ENCODE data around the gene CHRNB1.

The CHRNB1 gene

DNA sequence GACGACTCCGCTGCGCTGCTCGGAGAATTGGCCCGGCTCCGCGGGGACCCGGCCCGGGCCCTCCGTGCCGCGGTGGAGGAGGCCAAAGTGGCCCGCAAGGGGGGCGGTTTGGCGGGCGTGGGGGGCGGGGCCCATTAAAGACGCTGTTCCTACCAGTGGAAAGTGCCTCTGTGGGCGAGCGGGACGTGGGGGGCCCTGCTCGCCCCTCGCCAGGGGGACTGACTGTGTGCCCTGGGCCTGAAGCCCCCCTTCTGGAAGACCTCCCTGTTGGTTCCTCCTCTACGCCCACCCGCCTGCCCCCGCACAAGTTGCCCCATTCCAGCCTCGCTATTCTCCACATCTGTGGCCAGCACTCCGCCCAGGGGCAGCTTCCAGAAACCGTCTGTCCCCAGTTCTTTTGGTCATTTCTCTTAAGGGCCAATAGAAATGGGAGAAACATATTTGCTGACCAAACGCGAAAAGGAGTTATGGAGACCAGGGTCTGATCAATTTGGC lies 7.4 kb upstream of the CHRNB1 start:
- TF ChIP-seq, protein P1, sequence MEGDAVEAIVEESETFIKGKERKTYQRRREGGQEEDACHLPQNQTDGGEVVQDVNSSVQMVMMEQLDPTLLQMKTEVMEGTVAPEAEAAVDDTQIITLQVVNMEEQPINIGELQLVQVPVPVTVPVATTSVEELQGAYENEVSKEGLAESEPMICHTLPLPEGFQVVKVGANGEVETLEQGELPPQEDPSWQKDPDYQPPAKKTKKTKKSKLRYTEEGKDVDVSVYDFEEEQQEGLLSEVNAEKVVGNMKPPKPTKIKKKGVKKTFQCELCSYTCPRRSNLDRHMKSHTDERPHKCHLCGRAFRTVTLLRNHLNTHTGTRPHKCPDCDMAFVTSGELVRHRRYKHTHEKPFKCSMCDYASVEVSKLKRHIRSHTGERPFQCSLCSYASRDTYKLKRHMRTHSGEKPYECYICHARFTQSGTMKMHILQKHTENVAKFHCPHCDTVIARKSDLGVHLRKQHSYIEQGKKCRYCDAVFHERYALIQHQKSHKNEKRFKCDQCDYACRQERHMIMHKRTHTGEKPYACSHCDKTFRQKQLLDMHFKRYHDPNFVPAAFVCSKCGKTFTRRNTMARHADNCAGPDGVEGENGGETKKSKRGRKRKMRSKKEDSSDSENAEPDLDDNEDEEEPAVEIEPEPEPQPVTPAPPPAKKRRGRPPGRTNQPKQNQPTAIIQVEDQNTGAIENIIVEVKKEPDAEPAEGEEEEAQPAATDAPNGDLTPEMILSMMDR (IDR thresholded peaks at IDR 0.05) = no peak
- Mint-ChIP-seq H3K4me3 (peak overlapping the region; percentile 86), H3K9me3 (no peaks in the 10 kb centered on the region), H3K36me3 (ENCODE audit: low read depth) (no peaks in the 10 kb centered on the region), H3K27me3 (ENCODE audit: low read depth, poor library complexity) (peaks cover 55% of the 10 kb centered on the region), H3K27ac (no peak overlapping the region), H3K4me1 (peaks cover 54% of the 10 kb centered on the region)
- DNase-seq = no peak

DNA sequence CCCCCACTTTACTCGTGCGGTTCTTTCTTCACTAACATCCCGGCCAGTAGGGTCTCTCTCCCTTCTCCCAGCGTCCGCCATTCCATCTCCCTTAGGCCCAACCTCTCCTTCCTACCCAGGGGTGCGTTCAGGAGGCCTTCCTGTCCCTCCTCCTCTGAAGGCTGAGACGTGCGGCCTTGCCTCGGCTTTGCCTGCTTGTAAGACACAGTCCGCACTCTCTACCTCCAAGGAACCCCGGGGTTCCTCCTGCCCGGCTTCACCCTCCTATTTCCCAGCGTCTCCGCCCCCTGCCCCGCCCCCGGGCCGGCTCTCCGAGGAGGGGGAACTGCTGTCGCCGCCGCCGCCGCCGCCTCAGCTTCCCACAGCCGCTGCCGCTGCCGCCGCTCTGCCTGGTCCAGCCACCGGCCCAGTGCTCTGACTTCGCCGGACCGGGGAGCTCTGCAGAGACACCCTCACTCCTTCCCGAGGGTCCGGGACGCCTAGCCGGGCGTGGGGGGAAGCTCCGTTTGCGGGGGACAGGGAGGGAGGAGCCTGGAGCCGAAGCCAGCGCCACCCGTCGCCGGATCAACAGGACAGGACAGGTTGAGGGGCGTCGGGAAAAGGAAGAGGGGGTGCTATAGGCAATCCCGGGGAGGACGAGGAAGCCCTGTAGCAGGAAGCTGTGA lies 6.8 kb upstream of the CHRNB1 start:
- no peak overlapping the region for H3K27ac Mint-ChIP-seq
- H3K9me3 Mint-ChIP-seq = no peaks in the 10 kb centered on the region
- H3K27me3 Mint-ChIP-seq (ENCODE audit: low read depth, poor library complexity) = peaks cover 59% of the 10 kb centered on the region
- H3K36me3 Mint-ChIP-seq (ENCODE audit: low read depth) = no peaks in the 10 kb centered on the region
- TF ChIP-seq, protein P1 (IDR thresholded peaks at IDR 0.05) = no peak
- peak; percentile 86 for DNase-seq
- H3K4me3 Mint-ChIP-seq = peak overlapping the region; percentile 82
- peaks cover 57% of the 10 kb centered on the region for H3K4me1 Mint-ChIP-seq

DNA sequence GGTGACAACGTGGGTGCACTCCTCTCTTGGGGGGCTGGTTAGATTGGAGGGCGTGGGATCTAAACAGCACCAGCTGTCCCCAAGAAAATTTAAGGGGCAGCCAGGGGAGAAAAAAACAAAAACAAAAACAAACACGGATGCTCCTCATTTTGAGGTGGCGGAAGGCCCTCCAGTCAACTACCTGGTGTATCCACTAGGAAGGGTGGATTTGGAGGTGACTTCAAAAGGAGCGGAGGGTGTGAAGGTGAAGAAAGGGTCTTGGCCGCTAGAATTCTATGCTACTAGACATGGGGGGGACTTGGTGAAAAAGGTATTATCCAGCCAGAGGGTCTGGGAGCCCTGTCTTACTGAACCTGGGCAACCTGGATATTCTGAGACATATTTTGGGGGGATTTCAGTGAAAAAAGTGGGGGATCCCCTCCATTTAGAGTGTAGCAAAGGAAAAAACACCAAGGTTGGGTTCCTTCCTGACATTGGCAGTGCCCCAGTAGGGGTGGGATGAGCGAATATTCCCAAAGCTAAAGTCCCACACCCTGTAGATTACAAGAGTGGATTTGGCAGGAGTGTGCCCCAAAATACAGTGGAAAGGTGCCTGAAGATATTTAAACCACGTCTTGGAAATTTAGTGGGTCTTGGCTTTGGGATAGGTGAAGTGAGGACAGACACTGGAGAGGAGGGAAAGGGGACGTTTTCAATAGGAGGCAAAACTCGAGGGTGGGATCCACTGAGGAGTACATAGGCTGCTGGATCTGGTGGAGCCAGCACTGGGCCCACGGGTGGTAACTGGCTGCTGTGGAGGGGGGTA lies 6.0 kb upstream of the CHRNB1 start:
- Mint-ChIP-seq H3K4me3 (peak overlapping the region; percentile 82), H3K27me3 (ENCODE audit: low read depth, poor library complexity) (peaks cover 67% of the 10 kb centered on the region), H3K27ac (no peak overlapping the region), H3K4me1 (peaks cover 58% of the 10 kb centered on the region), H3K36me3 (ENCODE audit: low read depth) (no peaks in the 10 kb centered on the region), H3K9me3 (no peaks in the 10 kb centered on the region)
- DNase-seq = no peak
- TF ChIP-seq, protein P1 (IDR thresholded peaks at IDR 0.05) = no peak

DNA sequence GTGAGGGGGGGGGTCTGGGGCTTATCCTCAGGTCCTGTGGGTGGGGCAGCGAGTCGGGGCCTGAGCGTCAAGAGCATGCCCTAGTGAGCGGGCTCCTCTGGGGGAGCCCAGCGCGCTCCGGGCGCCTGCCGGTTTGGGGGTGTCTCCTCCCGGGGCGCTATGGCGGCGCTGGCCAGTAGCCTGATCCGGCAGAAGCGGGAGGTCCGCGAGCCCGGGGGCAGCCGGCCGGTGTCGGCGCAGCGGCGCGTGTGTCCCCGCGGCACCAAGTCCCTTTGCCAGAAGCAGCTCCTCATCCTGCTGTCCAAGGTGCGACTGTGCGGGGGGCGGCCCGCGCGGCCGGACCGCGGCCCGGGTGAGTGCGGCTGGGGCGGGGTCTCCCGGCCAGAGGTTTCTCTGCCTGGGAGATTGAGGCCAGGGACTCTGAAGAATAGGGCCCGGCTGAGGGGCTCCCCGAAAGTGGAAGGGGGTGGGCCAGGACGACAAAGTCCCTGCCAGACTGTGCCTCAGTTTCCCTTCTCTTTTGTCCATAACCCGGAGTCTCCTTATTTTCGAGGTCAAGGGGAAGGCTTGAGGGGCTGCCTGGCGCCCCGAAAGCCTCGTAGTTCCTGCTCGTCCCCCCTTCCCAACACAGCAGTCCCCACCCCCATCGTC lies 5.3 kb upstream of the CHRNB1 start, which contains the start of gene FGF11:
Gene FGF11 (plus strand): TSS at position 51 of the 651 bp plus-strand sequence. CDS start 109 bp downstream, at position 160.
- Mint-ChIP-seq H3K4me1 (peaks cover 65% of the 10 kb centered on the region), H3K4me3 (peak within 1 kb of the TSS; percentile 95), H3K27ac (peak within 1 kb of the TSS; percentile 99), H3K9me3 (no peaks in the 10 kb centered on the region), H3K36me3 (ENCODE audit: low read depth) (no peaks in the 10 kb centered on the region), H3K27me3 (ENCODE audit: low read depth, poor library complexity) (peaks cover 66% of the 10 kb centered on the region)
- peak; percentile 46 for DNase-seq
- TF ChIP-seq, protein P1 (IDR thresholded peaks at IDR 0.05) = no peak

DNA sequence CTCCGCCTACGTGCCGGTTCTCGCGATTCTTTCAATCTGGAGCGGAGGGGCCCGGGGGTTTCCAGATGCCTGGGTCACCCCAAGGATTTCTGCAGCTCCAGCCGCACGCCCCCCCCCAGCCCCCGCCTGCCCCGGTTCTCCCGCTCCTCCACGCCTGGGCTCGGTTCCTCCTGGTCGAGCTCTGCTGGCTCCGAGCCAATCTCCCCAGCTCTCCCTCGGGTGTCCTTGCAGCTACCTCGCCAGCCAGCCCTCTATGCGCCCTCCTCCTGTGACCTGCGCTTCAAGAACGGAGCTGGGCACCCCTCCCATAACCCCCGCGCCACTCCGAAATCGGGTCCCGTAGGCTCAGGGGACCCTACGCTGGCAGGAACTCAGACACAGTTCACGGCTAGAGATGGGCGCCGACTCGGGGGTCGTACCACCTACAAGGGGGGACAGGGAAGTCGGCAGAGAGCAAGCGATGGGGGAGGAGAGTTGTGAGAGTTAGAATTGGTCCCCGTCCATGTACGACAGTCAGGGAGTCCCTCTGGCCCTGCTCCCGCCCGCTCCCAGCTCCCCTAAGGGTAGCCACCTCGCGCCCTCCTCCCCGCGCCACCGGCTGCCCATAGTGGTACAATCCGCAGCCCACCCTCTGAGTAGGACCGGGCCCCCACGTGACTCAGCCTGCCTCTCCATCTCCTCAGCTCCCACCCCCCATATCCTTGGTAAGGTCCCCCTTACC lies 4.6 kb upstream of the CHRNB1 start:
- Mint-ChIP-seq H3K4me3 (peak overlapping the region; percentile 95), H3K36me3 (ENCODE audit: low read depth) (no peaks in the 10 kb centered on the region), H3K27ac (peak overlapping the region; percentile 99), H3K9me3 (no peaks in the 10 kb centered on the region), H3K4me1 (peaks cover 68% of the 10 kb centered on the region), H3K27me3 (ENCODE audit: low read depth, poor library complexity) (peaks cover 65% of the 10 kb centered on the region)
- DNase-seq = peak; percentile 70
- TF ChIP-seq, protein P1 (IDR thresholded peaks at IDR 0.05) = no peak

All from nephron progenitor cell (in vitro differentiated cells).